HG03469 (cell line): ENCODE results near the gene HOXC10.

Experiments used
- ATAC-seq: cut with Tn5 transposase; IDR thresholded peaks from one replicate; pipeline ENCODE4 v1.9.1; 2021; ENCODE audit warnings: mild to moderate bottlenecking, moderate library complexity, moderate number of reproducible peaks; ENCODE audit not compliant: unreplicated experiment

Gene HOXC10

DNA sequence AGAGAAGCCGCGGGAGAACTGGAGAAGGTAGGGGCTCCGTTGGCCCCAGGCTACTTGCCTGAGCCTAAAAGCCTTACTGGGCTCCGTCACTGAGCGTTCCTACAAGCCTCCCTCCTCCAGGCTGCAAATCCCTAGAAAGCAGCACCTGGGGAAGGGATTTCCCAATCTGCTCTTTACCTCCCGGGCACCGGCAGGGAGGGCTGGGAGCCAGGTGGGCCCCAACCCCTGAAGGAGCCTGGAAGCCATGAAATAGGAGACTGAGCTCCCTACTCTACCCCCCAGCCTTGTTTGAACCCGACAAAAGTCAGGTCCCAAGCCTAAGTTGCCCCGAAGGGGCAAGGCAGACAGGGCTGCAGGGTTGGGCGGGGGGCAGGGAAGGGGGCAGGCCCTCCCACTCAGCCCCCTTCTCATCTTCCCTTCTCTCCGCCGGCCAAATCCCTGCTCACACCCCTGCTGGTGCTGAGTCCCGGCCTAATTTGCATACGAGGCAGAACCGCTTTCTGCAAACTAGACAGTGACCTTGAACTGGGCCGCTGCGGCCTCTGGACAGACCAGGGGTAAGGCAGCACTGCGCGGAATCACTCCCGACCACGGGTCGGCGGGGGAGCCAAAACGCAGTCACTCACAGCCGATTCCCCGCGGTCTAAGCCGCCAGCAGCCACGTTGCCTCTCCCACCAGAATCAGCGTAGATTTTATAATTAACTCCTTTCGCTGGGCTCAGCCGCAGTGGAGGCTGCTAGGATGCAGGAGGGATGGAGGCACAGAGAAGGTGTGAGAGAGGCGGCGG, 34.0 kb upstream of the HOXC10 start:
- ATAC-seq: no peak

DNA sequence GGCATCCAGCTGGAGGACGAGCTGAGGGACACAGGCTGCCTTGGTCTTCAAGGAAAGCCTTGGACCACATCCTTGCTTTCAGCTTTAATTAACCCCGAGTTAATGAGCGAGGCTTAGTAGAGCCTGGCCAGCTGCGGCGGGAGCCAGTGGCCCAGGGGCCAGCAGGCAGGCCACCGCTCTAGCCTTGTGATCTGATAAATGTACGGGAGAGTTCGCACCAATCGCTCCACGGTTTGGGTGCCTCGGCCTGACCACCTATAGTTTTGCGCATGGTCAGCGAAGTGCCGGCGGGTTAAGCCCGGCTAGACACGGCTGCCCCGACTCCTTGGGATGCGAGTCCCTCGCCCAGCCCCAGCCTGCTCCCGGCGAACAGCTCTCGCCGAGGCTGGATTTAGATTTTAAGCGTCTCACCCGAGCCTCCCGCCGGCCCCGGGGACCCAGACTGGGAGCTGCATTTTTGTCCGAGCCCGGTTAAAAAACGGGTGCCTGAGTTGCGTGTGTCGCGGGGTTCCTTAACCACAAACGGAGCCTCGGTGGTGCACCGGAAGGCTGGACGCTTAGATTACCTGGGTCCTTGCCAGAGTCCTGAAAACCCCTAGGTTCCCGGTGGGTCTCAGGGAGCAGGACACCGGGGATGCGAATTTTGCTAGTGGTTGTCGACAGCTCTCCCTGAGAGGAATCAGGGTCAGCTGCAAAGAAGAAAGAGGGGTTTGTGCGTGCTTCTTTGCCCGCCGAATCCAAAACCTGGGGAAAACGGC, 33.2 kb upstream of the HOXC10 start:
- no peak for ATAC-seq

DNA sequence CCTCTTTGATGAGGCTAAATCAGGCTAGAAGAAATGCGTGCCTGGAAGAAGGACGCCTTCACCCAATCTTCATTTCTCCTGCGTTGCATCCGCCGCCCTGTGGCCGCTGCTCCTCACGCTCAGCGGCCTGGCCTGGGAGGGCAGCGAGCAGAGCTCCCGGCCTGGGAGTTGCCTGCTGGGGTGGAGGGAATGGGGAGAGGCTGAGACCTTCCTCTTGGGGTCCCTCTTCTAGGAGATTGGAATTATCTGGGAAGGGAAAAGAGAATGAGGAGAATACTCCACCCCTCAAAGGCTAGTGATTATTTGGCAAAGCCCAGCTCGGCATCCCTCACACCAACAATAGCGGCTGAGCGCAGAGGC, 32.6 kb upstream of the HOXC10 start:
- ATAC-seq: no peak

DNA sequence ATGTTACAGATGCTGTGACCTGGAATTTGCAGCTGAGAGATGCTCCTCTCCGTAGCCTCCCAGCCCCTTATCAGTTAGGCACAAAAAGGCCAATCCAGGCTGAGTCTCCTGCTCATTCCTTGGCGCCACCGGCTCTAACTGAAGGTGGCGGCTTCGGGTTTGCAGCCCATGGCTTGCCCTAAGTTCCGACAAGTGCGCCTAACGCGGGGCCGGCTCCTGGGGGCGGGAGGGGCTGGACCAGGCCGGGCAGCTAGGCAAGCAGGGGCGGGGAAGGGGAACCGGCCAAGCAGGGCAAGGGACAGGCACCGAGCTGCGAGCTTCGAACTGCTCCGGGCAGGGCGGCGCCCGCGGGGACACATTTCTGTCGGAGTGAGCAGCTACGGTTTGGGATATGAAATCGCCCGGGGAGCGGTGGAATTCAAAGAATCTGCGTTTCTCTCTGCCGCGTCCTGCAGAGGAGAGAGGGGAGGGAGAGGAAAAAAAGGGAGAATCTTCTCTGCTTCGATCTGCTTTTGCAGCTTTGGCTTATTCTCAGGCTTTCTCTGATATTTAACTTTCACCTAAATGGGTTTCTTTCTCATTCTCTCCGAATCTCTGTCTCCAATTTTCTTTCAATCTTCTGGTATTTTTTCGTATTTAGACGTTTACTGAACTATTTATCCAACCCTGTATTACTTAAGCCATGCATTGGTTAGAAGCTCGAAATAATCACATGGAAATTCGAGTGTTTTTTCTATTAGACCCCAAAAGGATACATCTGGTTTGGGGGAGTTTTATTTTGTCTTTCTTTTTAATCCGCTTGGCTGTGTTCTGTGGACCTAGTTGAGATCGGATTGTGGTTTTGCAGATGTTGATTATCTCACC, 31.8 kb upstream of the HOXC10 start:
- ATAC-seq: no peak

DNA sequence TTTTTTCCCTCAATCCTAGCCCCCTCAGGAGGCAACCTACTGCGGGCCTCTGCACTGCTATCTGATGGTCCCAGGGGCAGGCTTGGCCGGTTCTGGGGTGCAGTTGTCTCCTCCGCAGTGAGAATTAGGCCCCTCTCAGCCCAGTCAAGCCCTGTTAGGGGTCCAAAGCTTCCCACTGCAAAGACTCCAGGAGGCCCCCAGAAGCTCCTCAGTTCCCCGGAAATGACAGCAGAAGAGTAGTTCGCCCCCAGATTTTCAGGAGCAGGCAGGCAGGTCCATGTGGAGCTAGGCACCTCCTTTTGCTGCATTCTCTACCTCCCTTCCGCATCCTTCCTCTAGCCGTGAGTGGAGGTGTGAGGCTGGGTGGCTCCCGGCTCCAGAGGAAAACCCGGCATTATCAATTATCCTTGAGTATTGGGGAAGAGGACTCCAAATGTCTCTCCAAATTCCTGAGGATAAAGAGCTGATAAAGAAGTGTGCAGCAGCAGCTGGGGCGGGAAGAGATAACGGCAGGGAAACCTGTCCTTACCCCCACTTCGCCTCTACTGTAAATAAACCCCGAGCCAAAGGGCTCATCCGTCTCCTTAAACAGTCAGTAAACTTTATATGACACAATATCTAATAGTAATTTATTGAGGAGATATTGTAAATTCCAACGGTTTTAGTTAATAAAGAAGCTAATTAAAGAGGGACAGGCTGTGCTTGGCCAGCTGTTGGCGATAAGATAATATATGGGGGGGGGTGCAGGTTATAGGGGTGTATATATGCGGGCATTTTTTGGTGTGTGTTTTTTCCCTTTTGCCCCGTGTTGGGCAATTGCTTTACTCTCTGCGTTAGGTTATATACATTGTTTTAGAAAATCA, 30.9 kb upstream of the HOXC10 start:
- ATAC-seq: no peak

DNA sequence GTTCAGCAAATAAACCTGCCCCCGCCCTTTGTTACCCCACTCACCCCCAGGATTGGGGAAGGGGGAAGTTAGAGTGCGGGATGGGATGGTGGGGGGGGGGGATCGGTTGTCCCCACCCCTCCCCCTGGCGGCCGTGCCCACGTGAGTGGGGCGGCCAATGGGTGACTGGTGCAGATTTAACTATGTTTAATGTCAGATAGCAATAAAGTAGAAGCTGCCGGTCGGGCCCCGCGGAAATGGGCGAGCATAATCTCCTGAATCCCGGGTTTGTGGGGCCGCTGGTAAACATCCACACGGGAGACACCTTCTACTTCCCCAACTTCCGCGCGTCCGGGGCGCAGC, 30.3 kb upstream of the HOXC10 start, which contains the start of gene HOXC12:
Gene HOXC12, plus strand, starts transcription at position 210 of the 342 bp plus-strand sequence. Its CDS starts 27 bp downstream, at position 237.
- no peak for ATAC-seq

DNA sequence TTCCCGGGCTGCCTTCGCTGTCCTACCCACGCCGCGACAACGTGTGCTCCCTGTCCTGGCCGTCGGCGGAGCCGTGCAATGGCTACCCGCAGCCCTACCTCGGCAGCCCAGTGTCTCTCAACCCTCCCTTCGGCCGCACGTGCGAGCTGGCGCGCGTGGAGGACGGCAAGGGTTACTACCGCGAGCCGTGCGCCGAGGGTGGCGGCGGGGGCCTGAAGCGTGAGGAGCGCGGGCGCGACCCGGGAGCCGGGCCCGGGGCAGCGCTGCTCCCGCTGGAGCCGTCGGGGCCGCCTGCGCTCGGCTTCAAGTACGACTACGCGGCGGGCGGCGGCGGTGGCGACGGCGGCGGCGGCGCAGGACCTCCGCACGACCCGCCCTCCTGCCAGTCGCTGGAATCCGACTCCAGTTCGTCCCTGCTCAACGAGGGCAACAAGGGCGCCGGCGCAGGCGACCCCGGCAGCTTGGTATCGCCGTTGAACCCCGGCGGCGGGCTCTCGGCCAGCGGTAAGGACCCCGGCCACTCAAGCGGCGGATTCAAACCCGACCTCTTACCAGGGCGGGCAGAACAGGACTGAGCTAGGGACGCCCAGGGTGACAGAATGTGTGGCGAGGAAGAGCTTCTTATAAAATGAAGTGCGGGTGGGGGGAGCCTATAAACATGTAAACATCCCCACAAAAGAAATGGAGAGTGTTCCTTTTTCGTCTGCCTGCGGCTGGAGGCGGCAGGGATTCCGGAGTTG, 29.7 kb upstream of the HOXC10 start:
- ATAC-seq: no peak

DNA sequence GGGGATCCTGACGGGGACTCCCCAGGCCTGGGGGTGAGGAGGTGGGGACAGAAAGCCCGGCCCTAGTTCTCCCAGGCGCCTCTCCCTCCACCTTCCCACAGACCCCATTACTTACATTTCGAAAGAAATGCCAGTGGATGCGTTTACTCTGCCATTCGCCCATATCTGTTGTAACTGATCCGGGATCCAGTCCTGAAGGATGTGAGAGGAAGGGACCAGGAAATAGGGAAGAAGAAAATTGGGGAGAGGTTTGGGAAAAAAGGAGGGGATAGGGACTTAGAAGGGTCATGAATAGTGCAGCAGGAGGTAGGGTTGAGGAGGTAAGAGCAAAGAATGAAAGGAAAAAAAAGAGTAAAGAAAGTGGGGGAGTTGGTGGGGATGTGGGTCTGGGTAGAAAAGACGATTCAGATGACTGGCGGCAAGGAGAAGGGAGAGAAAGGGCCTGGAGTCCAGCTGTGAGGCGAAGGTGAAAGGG, 29.1 kb upstream of the HOXC10 start:
- ATAC-seq: no peak

DNA sequence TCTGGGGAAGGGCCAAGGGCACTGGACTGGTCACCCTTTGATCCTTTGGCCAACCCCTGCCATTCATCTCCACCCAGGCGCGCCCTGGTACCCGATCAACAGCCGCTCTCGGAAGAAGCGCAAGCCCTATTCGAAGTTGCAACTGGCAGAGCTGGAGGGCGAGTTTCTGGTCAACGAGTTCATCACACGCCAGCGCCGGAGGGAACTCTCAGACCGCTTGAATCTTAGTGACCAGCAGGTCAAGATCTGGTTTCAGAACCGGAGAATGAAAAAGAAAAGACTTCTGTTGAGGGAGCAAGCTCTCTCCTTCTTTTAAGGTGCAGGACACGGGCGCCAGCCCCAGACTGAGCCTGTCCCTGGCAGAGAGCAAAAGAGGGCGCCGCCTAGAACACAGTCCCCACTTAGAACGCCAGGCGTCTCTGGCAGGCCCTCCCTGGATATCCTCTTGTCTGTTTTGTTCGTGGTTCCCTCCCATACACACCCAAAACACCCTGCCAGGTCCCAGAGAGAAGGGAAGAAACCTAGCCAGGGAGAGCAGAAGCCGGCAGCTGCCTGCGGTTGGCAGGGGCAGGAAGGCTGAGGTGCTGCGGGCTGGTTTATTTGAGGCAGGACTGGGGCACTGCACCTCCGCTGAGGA, 28.6 kb upstream of the HOXC10 start:
- ATAC-seq: no peak

DNA sequence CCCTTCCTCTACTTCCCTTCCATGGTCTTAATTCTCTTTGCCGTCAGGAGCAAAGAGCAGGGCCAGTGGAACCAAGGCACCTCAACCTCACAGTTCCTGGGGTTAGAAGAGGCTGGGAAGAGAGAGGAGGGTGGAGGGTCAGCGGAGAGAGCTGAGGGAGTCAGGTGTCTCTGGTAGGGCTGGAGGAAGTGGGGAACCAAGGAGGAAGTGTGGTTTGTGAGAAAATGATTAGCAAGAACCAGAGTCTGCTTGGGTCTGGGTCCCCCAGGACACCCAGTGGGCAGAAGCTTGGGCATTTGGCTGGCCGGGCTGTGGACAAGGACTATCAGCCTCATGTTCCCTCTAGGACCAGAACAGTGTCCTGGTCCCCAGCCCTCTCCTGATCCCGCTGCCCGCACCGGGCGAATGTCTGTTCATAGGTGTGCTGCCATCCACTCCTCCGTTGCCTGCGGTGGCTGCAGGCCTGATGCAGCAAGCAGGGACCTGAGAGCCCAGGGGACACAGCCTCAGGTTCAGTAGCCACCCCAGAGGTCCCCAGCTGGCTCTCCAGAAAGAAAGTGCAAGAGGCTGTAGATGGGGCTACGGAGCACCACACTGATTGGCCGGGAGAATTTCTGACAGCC, 27.9 kb upstream of the HOXC10 start:
- no peak for ATAC-seq

DNA sequence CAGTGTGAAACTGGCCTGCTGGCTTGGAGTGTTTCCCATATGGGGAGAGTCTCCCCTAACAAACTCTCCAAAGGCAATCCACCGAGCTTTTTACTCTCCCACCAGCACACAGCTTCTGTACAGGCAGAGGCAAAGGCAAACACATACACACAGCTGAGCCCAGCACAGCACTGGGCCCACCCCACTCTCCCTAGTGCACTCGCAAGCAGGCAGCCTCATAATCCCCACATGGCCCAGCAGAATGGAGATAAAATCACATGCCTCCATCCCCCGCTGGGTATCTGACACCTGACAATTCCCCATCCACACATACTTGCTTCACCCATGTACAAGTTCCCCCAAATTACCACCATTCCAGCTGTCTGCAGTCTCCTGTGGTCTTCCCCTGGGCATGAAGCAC, 26.8 kb upstream of the HOXC10 start:
- no peak for ATAC-seq

DNA sequence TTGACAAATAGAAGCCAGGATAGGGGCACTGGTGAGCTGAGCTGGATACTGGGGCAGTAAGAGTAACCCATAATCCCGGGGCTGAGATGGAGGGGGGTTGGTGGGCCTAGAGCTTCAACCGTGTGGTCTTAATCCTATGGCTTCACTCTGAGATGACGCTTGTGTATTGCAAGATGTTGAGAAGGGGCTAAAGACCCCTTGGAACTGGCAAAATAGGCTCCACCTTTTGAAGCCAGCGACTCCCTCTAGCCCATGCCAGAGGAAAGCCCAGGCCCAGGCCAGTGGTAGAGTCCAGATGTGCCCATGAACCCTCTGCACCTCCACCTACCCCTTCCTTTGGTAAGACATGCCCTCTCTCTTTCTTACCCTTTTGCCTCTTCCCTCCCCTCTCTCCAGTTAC, 25.6 kb upstream of the HOXC10 start:
- ATAC-seq: no peak

DNA sequence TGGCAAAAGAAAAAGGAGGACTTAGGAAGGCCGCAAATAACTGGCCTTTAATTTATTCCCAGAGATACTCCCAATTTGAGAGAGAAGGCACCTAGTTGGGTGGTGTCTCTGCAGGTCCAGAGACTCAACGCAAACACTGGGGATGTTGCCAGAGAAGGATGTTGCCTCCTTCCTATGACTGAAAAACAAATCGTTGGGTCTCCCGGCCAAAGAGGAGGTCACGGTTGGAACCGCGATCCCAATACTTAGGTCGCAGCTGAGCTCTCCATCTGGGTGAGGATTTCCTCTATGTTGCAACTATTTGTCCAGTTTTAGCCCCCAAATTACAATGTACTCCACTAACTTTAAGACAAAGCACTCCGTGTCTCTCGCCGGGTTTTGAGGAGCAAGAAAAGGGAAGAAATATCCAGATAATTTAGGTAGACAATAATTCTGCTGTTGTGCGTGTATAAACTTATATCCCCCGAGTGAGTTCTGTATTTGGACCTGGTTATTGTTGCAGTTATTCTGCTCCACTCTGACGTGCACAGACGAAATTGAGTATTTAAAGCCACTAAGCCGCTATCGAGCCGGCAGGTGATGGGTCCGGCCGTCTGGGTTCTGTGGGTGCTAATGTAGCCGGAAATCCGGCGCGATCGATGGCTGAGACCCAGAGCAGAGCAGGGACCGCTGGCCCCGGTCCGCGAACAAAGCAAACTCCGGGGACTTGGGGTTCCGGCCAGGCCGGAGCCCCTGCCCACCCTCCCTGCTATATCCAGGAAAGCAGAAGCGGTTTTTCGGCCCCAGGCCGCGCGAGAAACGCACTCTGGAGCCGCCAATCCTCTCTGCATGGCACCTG, 24.5 kb upstream of the HOXC10 start:
- no peak for ATAC-seq

DNA sequence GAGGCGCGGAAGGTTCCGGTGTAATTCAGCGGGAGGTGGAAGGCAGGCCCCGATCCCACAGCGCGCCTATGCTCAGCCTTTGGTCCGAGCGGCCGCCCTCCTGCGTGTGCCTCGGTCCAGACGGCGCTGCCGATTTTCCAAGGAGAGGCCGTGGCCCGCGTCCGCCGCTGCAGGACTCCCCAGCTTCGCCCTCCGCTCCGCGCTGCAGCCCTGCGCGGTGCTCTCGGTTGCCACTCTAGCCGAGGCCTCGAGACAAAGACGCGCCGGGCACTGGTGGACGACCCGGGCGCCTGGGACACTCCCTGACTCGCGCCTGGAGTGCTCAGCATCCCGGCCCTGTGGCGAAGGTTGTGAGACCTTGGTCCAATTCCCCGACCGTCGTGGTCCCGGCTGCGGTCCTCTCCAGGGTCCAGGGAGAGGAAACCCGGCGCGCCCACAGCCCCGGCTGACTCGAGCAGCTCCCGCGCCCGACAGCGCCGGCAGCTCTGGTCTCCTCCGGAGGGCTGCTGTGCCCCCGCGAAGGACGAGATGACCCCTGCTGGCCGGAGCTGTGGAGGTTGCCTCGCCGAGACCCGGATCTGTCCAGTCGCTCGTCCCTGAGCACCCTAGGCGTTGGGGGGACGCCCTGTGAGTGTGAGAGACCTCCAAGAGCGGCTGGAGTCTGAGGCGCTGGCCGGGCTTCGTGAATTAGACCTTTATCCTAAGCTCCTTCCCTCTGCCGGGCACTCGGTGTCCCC, 23.8 kb upstream of the HOXC10 start:
- ATAC-seq: no peak

DNA sequence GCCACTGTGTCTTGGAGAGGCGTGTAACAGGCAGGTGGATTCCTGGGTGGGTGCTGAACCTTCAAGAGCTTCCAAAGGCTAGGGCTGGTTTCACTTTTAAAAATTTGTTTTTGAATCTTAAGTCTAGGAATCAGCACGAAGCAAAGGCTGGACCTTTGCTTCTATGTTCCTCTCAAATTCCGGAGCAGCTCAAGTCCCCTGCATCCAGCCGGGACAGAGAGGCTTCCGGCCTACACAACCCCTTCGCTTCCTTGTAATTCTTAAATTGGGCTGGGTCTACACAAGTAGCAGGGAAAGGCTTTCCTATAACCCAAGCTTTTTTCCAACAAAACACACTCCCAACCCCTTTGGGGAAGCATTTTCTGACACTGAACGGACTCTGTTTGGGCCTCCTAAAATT, 21.9 kb upstream of the HOXC10 start:
- ATAC-seq: no peak

DNA sequence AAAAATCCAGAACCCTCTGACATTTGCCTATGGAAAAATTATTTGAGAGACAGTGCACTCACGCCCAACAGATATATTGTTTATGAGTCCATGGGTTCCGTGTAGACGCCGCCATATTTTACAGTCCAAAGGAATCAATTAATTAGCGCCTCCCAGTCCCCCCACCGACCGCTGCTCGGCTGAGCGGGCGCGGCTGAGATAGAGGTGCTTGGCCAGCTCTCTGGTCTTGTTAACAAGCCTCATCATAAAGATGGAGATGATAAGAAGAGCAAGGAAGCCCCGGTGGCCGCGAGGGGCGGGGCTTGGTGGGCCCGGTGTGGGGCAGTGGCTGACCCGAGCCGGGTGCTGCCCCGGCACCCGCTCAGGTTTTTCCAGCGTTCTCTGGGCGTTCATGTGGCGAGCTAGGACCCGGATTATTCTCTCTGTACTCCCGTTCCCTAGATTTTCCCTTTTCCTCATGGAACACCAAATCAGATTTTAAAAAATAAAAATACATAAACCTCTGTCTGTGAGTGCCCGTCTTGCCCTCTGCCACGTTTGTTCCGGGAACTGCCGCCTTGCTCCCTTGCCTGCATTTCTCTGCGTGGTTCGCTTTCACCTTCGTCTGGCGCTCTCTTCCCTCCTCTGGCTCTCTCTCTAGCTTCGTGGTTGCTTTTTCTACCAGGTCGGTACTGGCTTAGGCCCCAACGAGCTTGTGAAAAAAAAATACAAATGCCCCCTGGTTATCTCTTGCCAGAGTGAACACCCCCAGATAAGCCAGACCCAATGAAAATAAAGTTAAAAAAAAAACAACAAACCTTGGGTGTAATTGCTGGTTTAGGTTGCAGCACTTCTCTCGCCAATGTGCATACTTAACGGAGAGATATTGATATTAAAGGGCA, 21.3 kb upstream of the HOXC10 start:
- no peak for ATAC-seq
